HG02623 (cell line): ENCODE measurements around the gene DHX8.

Experiments
- ATAC-seq: cut with Tn5 transposase; IDR thresholded peaks from one replicate; pipeline ENCODE4 v1.9.1; 2021; ENCODE audit warnings: moderate library complexity; ENCODE audit not compliant: unreplicated experiment

Gene DHX8

DNA sequence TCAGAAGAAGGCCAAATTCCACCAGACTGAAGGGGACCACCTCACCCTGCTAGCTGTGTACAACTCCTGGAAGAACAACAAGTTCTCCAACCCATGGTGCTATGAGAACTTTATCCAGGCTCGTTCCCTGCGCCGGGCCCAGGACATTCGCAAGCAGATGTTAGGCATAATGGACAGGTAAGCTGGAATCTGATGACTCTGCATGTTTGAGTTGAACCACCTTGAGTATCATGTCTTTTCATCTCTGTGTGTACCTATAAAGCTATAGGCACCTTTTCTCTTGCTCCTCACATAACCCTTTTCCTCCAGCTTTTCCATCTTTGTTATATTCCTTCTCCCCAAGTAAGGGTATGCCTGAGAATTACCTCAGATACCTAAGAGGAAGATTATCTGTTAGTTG is 37.6 kb downstream of the DHX8 start:
- no peak for ATAC-seq

- ATAC-seq, result no peak
Observed at GRCh38 chr17:43524945-43525575, 41.3 kb downstream of the DHX8 start.

DNA sequence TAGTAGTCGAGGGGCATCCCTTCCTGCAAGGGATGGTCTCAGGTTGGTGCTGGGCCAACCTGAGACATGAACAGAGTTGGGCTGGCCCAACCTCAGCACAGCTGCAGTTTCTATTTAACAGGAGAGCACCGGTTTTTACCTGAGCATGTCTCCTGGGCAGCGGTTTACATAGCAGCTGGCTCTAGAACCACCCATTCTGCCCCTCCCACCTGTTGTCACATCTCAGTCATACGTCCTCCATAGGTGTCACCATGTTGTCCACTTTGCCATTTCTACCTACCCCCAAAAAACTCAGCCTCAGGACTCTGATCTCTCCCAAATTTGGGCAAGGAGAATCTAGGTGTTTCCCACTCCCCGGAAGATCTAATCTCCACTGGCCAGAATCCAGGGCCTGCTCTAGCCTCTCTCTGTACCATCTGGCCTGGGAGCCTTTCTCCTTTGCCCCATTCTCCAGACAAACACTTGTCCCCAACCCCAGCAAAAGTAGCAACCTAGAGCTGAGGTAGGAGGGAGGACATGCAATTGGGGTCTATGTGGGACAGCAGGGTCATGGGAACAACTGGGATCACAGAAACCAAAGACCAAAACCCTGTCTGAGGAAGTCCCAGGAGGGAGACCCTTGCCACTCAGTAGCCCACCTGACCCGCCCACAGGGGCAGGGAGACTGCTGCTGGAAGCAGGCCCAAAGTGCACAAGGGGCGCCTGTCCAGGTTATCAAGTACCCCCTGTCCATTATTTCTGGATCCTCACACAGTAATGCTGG is 43.3 kb downstream of the DHX8 start:
- no peak for ATAC-seq

DNA sequence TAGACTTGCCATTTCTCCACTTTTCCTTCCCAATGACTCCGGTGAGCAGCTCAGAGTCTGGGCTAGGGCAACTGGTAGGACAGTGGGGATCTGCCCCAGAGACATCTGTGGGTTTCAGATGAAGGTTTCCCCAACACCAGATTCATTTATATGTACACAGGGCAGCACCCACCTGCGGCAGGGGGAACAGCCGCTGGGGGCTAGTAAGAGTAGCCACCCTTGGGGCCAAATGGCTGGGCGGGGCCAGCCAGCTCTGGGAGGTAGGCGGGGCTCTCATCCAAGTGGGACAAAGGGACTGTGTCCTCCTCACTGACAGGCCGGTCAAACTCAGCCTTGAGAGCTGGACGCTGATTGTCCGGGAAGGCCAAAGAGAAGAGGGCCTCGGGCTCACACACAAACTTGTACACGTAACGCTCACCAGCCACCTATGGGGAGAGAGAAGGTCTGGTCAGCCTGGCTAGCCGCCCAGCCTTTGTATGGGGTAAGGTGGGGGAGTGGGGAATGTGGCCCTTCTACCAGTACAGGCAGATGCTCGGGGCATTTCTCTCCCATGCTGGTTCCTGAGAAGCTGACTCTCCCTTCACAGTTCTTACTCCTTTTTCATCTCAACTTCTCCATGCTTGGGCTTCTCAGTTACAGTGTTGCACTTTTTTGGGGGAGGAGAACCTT is 44.7 kb downstream of the DHX8 start:
- ATAC-seq, result no peak

DNA sequence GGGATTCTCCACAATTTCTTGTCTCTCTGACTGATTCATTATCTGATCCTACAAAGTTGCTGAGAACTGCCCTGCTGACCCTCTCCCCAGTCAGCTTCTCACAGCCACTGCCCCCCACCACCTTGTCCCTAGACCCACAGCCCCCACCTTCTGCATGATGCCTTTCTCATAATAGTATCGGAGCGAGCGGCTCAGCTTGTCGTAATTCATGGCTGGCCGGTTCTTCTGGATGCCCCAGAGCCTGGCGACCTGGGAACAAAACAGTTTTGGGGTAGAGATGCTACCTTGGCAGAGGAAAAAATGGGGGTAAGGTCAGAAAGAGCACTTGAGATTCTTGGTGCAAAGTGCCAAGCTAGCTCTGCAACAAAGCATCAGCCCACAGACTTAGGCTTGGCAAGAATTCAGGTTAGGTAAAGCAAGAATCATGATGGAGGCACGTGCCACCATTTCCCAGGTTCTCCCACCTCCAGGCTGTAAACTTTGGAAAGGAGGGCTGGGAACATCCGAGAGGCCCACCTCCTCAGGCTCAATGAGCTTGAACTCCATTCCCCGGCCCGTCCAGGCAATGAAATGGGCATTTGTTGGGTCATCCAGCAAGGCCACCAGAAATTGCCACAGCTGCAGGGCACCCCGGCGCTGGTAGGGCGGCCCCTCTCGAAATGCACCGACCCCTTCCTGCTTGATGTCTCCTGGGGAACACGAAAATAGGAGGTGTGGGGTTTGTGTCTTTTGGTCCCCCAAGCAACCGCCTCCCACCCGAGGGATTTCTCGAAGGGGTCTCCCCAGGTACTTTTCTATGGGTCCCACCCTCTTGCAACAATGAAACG is 45.4 kb downstream of the DHX8 start:
- ATAC-seq, result no peak

- ATAC-seq, result no peak
Observed at GRCh38 chr17:43529947-43530287, 46.1 kb downstream of the DHX8 start.

DNA sequence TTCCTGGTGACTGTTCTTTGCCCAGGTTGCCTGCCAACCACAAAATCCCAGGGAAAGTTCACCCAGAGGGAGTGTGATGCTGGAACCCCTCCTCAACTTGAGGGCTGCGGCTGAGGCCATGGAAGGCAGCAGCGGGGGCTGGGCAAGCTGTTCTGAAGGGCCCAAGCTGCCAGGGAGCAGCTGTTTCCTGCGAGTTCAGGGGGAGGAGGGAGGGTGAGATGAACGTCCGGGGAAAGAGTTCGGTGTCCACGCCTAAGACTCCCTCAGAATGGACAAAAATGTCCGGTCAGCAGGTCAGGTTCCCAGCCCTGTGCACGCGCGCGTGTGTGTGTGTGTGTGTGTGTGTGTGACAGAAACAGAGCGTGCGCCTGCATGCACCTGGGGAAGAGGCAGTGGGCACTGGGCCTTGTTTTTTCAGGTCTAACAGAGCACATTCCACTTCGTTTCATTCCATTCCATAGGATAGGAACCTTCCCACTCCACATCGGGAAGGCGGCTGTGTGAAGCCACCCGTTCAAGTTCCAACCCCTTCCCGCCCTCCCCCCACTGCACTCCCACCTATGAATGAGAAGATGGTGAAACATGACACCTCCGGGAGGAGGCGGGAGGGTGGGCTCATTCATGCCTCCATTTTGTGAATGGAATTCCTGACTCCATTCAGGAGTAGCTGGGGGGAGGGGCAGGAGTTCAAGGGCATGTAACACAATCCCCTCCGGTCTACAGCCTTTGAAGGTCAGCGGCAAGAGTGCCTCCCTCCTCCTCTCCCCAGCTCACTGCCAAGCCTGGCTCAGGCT is 46.7 kb downstream of the DHX8 start:
- no peak for ATAC-seq

DNA sequence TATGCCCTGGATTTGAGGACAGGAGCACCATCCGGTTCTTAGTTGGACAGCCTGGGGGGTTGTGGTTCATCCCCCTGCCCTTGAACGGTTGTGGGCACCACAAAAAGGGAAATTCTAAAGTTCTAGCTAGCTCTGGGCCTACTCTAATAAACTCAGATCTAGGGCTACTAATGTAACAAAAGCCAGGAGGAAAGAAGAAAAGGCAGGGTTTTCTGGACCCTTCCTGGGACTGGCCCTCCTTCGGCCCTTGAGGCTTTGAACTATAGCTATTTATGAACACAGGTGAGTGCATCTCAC is 47.3 kb downstream of the DHX8 start:
- no peak for ATAC-seq

DNA sequence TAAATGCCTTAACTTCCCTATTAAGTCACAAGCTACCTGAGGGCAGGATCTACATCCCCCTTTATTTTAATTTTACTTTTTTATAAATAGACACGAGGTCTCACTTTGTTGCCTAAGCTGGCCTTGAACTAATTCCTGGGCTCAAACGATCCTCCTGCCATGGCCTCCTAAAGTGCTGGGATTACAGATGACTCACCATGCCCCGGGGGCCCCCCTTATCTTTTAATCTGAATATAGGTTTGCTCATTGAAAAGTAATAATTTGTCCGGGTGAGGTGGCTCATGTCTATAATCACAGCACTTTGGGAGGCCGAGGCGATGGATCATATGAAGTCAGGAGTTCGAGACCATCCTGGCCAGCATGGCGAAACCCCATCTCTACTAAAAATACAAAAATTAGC is 48.2 kb downstream of the DHX8 start:
- ATAC-seq, result no peak

DNA sequence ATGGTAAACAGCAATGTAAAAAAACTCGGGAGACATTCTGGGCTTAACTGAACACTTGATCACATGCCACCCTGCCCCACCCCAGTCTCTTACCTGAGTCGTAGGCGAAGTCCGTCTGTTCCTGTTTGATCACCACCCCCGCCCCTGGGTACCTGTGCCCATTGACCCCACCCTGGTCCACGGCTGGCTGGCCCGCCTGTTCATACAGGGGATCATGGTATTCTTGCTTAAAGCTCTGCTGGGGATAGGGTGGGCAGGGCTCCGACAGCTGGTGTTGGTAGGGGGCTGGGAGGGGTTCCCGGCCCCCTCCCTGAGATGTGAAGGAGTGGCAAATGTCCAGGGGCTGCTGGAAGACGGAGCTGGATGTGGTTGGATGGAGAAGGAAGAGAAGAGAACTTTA is 48.8 kb downstream of the DHX8 start:
- no peak for ATAC-seq

DNA sequence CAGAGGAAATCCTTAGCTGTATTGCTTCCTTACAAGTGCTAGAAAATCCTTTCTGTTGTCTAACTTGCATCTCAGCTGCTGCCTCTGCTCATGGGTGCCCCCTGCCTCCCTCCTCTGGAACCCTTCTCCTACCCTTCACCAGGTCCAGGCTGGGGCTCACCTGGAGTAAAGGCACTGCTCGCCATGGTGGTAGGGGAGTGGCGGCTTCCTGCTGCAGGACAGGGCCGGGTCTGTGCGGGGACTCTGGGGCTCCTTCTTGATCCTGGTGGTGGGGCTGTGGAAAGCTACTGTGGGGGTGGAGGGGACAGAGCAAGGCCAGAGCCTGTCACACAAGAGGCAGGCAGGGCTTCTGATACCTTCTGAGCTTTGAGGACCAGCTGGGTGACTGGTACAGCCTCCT is 49.9 kb downstream of the DHX8 start:
- no peak for ATAC-seq

- ATAC-seq, result no peak
Observed at GRCh38 chr17:43534909-43535308, 51.1 kb downstream of the DHX8 start.

DNA sequence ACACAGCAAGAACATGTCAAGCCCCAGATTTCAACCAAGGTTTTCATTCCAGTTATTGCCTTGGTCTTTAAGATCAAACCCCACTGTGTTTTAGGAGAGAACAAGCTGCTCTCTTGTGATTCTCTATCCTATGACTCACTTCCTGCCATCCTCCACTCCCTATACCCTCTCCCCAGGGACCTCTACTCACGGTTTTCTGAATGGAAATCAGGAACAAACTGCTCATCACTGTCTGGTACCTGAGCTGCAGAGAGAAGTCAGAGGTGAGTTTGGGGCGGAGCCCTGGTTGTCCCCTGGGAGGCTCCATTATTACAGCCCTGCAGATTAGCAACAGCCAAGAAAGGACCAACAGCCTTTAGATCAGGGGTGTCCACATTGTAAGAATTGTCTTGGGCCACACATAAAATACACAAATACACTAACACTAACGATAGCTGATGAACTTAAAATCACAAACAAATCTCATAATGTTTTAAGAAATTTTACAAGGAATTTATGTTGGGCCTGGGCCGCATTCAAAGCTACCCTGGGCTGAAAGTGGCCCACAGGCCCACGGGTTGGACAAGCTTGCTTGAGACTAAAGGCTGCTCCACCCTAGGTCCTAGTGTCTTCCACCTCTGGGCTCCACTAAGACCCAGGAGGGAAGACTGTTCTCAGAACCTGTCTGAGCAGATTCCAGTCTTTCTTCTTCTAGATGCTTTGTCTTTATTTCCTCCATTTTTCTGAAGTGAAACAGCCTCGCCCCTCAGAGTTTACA is 52.6 kb downstream of the DHX8 start:
- no peak for ATAC-seq

GRCh38 chr17:43540821-43541674 is 57.3 kb downstream of the DHX8 start:
- ATAC-seq, result no peak

GRCh38 chr17:43542859-43543258 is 59.1 kb downstream of the DHX8 start:
- ATAC-seq, result no peak

DNA sequence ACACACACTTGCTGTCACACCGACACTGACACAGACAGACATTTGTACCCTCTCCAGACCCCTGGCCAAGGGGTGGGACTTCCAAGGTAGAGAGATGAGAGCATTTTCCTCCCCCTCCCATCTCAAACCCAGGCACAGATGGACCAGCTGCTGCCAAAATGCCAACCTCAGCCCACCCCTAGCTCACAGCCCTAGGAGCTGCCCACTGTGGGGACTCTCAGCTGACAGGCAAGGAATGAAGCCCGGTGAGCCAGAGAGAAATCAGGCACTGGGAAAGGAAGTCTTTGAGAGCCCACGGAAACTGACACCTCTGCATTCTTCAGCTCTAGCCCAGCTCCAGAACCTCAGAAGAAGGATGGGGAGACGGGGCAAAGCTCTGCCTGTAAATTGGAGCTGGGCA is 59.5 kb downstream of the DHX8 start:
- ATAC-seq, result no peak

DNA sequence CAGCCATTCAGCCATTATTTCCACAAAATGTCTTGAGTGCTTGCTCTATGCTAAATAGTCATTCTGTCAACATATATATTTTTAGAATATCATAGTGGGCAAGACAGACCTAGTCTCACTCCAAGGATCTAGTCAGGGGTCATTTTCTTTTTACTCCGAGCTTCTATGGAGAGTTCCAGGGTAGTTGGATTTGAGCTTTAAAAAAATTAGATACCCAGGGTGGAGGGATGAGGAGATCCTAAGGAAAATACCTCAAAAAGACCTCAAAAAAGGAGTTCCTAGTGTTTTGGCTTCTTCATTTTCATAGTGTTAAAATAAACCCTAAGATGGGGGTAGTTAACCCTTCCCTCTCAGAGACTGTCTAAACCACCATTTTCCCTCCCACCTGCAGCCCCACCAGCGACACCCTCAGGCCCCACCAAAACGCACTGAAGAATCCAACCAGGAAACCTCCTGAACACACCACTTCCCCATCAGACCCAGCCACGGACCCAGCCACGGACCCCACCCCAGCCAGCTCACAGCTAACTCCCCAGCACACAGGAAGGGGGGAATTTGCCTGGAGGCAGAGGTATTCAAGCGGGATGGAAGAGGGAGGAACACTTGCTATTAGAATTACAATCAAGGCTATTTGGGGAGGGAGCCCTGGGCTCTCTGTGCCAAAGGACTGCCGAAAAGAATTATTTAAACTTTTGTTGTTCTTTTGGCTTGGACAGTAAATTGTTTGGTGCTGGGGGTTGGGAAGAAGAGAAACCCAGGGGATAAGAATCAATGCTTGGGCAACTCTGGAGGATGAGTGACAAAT is 60.2 kb downstream of the DHX8 start:
- no peak for ATAC-seq

DNA sequence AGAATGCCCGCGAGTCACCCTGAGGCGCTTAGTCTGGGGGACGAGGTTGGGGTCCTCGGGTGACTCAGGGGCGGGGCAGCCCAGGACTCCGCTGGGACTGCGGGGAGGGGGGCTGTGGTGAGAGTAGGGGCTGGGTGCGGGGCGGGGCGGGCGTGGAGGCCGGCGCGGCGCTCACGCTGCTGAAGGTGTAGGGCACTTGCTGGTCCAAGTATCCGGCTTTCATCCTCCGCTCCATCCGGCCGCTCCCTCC is 61.5 kb downstream of the DHX8 start:
- no peak for ATAC-seq
